Spleen (tissue), 7 donors: ENCODE data around the gene MAPK8IP3.

Experiments
- CTCF ChIP-seq, 11 experiments: fragments of 200-600 bp in 7 of 11; fragments of 450-650 bp in 4 of 11; sonication (generic) in 4 of 11; IDR thresholded peaks in 8 of 11; conservative IDR thresholded peaks in 3 of 11; 1 replicate in 7 of 11; 2 replicates in 4 of 11; pipeline versions ENCODE4 v1.4.0 to v1.8.0; 2016 to 2021; ENCODE audit warnings: antibody characterized with exemption in 11 of 11, inconsistent platforms in 4 of 11, mild to moderate bottlenecking in 1 of 11
- POLR2A ChIP-seq, 3 donors: fragments of 450-650 bp; IDR thresholded peaks; one replicate each; pipeline ENCODE4 v1.5.1; 2017; ENCODE audit warnings: antibody characterized with exemption in 3 of 3, mild to moderate bottlenecking in 1 of 3
- POLR2AphosphoS5 ChIP-seq, 3 donors: sonication (generic); formaldehyde crosslinking; IDR thresholded peaks; one replicate each; pipeline ENCODE4 v1.5.1; 2017; ENCODE audit warnings: antibody characterized with exemption in 3 of 3
- donor health status: DM: no; HTN: no; CAD: no; lungs with moderate emphysema.
- donor health status: DM: no; HTN: no; CAD: no.
- donor health status: DM: no; HTN: no; CAD: no.

DNA sequence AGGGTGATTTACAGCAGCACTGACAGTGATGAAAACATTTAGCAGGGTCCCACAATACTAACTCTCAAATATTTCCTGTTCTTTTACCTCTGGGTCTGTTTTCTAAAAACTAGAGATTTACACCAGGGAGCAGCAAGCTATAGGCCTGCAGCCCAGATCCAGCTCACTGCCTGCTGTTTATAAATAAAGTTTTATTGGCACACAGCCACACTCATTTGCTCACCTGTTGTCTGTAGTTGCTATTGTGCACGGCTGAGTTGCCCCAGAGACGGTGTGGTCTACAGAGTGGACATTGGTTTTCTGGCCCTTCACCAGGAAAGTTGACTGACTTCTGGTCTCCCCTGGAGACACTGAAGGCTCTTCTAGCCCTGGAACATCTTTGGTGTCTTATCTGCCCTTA, 44.2 kb upstream of the MAPK8IP3 start:
- TF ChIP-seq POLR2AphosphoS5 (IDR thresholded peaks at IDR 0.05) (no peak), POLR2A (IDR thresholded peaks at IDR 0.05) (no peak), CTCF (IDR thresholded peaks at IDR 0.05 in 8 of 11, conservative IDR thresholded peaks at IDR 0.05 in 3 of 11) (no peak)
